GM12864 (cell line): ENCODE data around the gene SGPP1.

Experiments
- DNase-seq: peaks from one replicate; pipeline ENCODE4 v3.0.0-alpha.2; 2011; ENCODE audit warnings: low read depth
- H3K4me3 ChIP-seq: 2 replicates; pipeline ENCODE4 v1.5.1; 2011; ENCODE audit warnings: mild to moderate bottlenecking, low read depth, low read length, control low read depth
- TF ChIP-seq, protein P1 (sequence below): IDR thresholded peaks from 2 replicates; pipeline ENCODE4 v1.5.1; 2011; ENCODE audit warnings: low read depth, mild to moderate bottlenecking, moderate library complexity, low read length, control low read depth, inconsistent platforms; ENCODE audit errors: missing control alignments

Gene SGPP1

DNA sequence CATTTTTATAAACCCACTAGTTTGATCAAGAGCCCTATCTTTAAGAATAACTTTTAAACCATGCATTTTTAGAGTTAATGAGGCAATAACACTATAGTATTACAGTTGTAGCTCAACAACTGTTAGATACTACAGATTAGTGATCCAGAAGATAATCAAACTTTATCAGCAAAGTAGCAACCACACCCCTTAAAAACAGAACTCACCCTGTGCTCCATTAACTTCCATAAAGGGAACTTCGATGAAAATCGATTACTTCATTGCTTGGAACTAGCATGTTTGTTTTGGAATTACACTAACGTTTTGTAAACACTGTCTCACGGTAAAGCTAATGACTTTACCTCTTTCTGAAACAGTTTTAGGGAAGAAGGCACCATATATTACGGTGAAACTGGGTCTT is 1.4 kb downstream of the SGPP1 start:
- TF ChIP-seq, protein P1, sequence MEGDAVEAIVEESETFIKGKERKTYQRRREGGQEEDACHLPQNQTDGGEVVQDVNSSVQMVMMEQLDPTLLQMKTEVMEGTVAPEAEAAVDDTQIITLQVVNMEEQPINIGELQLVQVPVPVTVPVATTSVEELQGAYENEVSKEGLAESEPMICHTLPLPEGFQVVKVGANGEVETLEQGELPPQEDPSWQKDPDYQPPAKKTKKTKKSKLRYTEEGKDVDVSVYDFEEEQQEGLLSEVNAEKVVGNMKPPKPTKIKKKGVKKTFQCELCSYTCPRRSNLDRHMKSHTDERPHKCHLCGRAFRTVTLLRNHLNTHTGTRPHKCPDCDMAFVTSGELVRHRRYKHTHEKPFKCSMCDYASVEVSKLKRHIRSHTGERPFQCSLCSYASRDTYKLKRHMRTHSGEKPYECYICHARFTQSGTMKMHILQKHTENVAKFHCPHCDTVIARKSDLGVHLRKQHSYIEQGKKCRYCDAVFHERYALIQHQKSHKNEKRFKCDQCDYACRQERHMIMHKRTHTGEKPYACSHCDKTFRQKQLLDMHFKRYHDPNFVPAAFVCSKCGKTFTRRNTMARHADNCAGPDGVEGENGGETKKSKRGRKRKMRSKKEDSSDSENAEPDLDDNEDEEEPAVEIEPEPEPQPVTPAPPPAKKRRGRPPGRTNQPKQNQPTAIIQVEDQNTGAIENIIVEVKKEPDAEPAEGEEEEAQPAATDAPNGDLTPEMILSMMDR: no peak
- peak overlapping the region; percentile 88 for H3K4me3 ChIP-seq
- no peak for DNase-seq

GRCh38 chr14:63725786-63726460 is 1.9 kb downstream of the SGPP1 start:
- H3K4me3 ChIP-seq: peak overlapping the region; percentile 88
- DNase-seq: no peak
- TF ChIP-seq, protein P1: no peak

DNA sequence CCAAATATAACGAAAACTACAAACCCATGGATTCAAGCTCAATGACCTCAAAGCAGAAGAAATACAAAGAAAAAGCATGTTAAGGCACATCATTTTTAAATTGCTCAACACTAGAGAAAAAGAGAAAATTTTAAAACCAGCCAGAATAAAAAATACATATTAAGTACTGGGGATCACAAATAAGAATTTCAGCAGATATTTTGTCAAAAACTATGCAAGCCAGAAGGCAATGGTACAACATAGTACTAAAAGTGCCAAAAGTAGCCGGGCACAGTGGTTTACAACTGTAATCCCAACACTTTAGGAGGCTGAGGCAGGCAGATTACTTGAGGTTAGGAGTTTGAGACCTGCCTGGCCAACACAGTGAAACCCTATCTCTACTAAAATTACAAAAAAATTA is 10.2 kb downstream of the SGPP1 start:
- TF ChIP-seq, protein P1: no peak
- no peak overlapping the region for H3K4me3 ChIP-seq
- DNase-seq: no peak

- TF ChIP-seq, protein P1: no peak
- H3K4me3 ChIP-seq: no peak overlapping the region
- DNase-seq: no peak
These were observed 12.5 kb downstream of the SGPP1 start for GRCh38 chr14:63715360-63715759.

DNA sequence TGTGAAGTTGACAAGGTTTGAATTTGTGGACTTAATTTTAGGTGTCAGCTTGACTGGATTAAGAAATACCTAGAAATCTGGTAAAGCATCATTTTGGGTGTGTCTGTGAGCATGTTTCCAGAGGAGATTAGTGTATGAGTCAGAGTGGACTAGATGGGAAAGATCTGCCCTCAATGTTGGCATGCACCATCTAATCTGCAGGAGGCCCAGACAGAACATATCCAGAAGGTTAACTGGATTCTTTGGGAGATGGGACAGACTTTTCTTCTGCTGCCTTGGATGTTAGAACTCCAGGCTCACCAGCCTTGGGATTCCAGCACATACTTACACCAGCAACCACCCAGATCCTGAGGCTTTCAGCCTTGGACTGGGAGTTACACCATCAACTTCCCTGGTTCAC is 14.1 kb downstream of the SGPP1 start:
- TF ChIP-seq, protein P1: no peak
- no peak for DNase-seq

DNA sequence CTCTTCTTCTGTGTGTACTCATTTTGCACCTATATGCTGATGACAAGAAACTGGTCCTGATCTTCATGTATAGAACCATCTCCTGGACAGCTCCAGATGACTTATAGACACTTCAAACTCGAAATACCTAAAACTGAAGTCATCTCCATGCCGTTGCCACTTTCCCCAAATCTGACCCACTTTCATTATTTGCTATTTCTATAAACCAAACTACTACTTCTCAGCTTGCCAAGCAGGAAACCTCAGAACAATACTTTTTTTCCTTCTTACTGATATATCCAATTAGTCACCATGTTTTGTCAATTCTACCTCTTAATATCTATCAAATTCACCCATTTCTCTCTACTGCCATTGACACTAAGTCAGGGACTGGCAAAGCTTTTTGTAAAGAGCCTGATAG is 14.8 kb downstream of the SGPP1 start:
- no peak for DNase-seq
- no peak overlapping the region for H3K4me3 ChIP-seq
- TF ChIP-seq, protein P1: no peak

More for the DNA sequence above, 14.1 kb downstream of the SGPP1 start:
- H3K4me3 ChIP-seq: no peak overlapping the region

DNA sequence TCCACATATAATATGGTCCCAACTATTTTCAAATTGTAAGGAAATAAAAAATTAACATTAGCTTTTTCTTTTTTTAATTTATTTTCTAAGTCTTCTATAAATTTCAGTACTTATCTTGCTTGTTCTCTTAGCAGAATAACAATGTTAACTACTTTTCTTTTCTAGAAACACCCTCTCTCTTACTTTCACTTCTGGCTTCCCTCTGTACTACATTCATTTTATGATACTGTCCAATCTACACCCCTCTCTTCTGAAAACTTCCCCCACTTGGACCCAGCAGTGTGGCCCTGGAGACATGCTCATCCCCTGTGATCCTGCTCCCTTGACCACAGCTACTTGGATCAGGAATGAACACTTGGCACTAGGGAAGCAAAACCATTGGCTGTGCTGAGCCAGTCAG is 15.7 kb downstream of the SGPP1 start:
- DNase-seq: no peak
- TF ChIP-seq, protein P1: no peak
- no peak overlapping the region for H3K4me3 ChIP-seq
